IPS-NIHi11 (cell line): ENCODE results near the gene ETNK2.
"Not testable (repeated sequence)": the region's sequence is repeated elsewhere in the genome, so short reads cannot be mapped to it uniquely, and the experiment has no call there.

Experiments used
- DNase-seq: peaks from one replicate; pipeline ENCODE4 v3.0.0; 2012; ENCODE audit warnings: mixed read lengths, low spot score

ETNK2 gene

GRCh38 chr1:204098683-204099082, 53.2 kb downstream of the ETNK2 start:
- DNase-seq, result no peak

- no peak for DNase-seq
Measured at GRCh38 chr1:204096931-204097330, 54.9 kb downstream of the ETNK2 start.

GRCh38 chr1:204094856-204095634, 56.8 kb downstream of the ETNK2 start:
- no peak for DNase-seq

GRCh38 chr1:204094313-204094729, 57.5 kb downstream of the ETNK2 start:
- DNase-seq, result peak; percentile 54

GRCh38 chr1:204093781-204094180, 58.1 kb downstream of the ETNK2 start:
- DNase-seq, result no peak

- DNase-seq, result no peak
Measured at GRCh38 chr1:204093421-204093717, 58.5 kb downstream of the ETNK2 start.

- no peak for DNase-seq
Measured at GRCh38 chr1:204092632-204093420, 59.0 kb downstream of the ETNK2 start.

- DNase-seq, result no peak
Measured at GRCh38 chr1:204091787-204092312, 60.0 kb downstream of the ETNK2 start.

GRCh38 chr1:204091066-204091465, 60.8 kb downstream of the ETNK2 start:
- DNase-seq, result no peak

- DNase-seq, result not testable (repeated sequence)
Measured at GRCh38 chr1:204090132-204090531, 61.7 kb downstream of the ETNK2 start.

GRCh38 chr1:204089044-204089751, 62.6 kb downstream of the ETNK2 start:
- no peak for DNase-seq

- no peak for DNase-seq
Measured at GRCh38 chr1:204088596-204088995, 63.2 kb downstream of the ETNK2 start.

- DNase-seq, result no peak
Measured at GRCh38 chr1:204087893-204088528, 63.8 kb downstream of the ETNK2 start.

- DNase-seq, result no peak
Measured at GRCh38 chr1:204087181-204087892, 64.5 kb downstream of the ETNK2 start.

GRCh38 chr1:204085876-204086275, 66.0 kb downstream of the ETNK2 start:
- no peak for DNase-seq

- DNase-seq, result peak; percentile 81
Measured at GRCh38 chr1:204084247-204084772, 67.5 kb downstream of the ETNK2 start.

- DNase-seq, result no peak
Measured at GRCh38 chr1:204083491-204083890, 68.4 kb downstream of the ETNK2 start.

GRCh38 chr1:204081791-204082513, 69.9 kb downstream of the ETNK2 start:
- no peak for DNase-seq

GRCh38 chr1:204081164-204081790, 70.6 kb downstream of the ETNK2 start:
- no peak for DNase-seq
